ENCODE results near the gene CDCA4.

- TF ChIP-seq CTCF (conservative IDR thresholded peaks at IDR 0.05 in 1 of 2, IDR thresholded peaks at IDR 0.05 in 1 of 2; ENCODE audit: extremely low read depth in 1 of 2, insufficient read depth in 1 of 2, low read depth in 1 of 2, low read length in 2 of 2) (no peak), EZH2 (IDR thresholded peaks at IDR 0.05; ENCODE audit: borderline replicate concordance, low read length) (no peak)
These were observed 46.5 kb upstream of the CDCA4 start for GRCh38 chr14:105067140-105067968.
